ENCODE results near the gene MAB21L4. TPM values are rescaled to one million over a fixed set of nuclear protein-coding genes. Genes with fewer than 3 reads are reported as not detected.

The MAB21L4 gene
- total RNA-seq, 2 donors from 2014 or later: 0.31 TPM; not detected in 1

DNA sequence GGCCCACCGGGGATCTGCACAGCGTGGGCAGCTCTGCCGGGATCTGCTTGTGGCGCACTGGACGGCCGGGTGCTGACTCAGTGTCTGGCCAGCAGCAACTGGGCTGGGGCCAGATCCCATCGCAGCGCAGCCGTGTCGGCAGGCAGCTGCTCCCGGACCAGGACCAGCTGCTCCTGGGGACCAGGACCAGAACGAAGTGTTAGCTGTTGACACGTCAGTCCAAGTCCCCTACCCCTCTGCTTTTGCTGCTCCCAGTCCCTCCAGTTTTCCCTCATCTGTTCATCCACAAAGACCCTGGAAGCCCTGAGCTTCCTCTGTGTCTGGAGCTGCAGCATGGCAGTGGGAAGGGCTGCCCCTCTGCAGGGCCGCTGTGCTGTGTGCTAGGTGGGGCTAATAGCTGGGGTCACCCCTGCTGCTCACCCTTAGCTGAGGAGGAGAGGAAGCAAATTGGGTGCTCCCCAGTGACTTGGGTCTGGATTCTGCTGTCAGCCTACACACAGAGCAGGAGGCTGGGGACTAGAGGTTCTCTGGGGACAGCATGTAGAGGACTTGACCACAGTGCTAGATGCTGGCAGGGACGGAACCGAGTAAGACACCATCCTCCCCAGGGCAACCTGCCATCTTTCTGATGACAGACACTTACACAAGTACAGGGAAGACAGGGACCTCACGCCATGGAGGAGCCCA, 59.0 kb downstream of the MAB21L4 start:
- TF ChIP-seq, protein P1, sequence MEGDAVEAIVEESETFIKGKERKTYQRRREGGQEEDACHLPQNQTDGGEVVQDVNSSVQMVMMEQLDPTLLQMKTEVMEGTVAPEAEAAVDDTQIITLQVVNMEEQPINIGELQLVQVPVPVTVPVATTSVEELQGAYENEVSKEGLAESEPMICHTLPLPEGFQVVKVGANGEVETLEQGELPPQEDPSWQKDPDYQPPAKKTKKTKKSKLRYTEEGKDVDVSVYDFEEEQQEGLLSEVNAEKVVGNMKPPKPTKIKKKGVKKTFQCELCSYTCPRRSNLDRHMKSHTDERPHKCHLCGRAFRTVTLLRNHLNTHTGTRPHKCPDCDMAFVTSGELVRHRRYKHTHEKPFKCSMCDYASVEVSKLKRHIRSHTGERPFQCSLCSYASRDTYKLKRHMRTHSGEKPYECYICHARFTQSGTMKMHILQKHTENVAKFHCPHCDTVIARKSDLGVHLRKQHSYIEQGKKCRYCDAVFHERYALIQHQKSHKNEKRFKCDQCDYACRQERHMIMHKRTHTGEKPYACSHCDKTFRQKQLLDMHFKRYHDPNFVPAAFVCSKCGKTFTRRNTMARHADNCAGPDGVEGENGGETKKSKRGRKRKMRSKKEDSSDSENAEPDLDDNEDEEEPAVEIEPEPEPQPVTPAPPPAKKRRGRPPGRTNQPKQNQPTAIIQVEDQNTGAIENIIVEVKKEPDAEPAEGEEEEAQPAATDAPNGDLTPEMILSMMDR (IDR thresholded peaks at IDR 0.05): no peak

More for the DNA sequence above, 59.0 kb downstream of the MAB21L4 start:
- Histone ChIP-seq H3K27me3 (no peaks in the 10 kb centered on the region), H3K4me1 (peaks cover 0 to 10% of the 10 kb centered on the region in 2 donors), H3K4me3 (no peak overlapping the region), H3K36me3 (no peaks in the 10 kb centered on the region), H3K9me3 (no peaks in the 10 kb centered on the region), H3K27ac (no peak overlapping the region)
- DNase-seq (ENCODE audit: low spot score): peak; percentile 67

Other genes with a start within 250 kb of the MAB21L4 start
- gene AQP12B, start 213.3 kb downstream of the MAB21L4 start, total RNA-seq: not detected
- not detected for gene AQP12A, start 204.3 kb downstream of the MAB21L4 start, total RNA-seq
- 10 to 100 TPM; 41.8 to 43.7 TPM for gene KIF1A, start 75.9 kb downstream of the MAB21L4 start, total RNA-seq
- not detected for gene AGXT, start 27.3 kb downstream of the MAB21L4 start, total RNA-seq
- gene CROCC2, start 10.2 kb upstream of the MAB21L4 start, total RNA-seq: not detected
- gene SNED1, start 102.5 kb upstream of the MAB21L4 start, total RNA-seq: 10 to 100 TPM in 1 of 2 donors, 1 to 10 TPM in 1; 9.9 to 16.4 TPM
- 10 to 100 TPM; 20.6 to 25.3 TPM for gene MTERF4, start 206.1 kb upstream of the MAB21L4 start, total RNA-seq

Measured in right atrium auricular region (tissue), 2 donors.